Astrocyte of the spinal cord (primary cell): ENCODE data around the gene H1-8.

Experiments used
- DNase-seq: peaks from one replicate; pipeline ENCODE4 v3.0.0; 2011; ENCODE audit warnings: low read depth, low spot score
- H3K4me3 ChIP-seq: 2 replicates; pipeline ENCODE4 v1.5.1; 2011; ENCODE audit warnings: low read depth, mild to moderate bottlenecking, low read length, moderate library complexity
- in situ Hi-C: cut with HindIII; loops from 2 replicates; pipeline ENCODE4 v1.10.0; 2017; ENCODE audit warnings: low sequenced_read_pairs
- TF ChIP-seq, protein P1 (sequence below): IDR thresholded peaks from 2 replicates; pipeline ENCODE4 v1.5.1; 2012; ENCODE audit warnings: low read depth, mild to moderate bottlenecking, low read length, inconsistent platforms

H1-8 gene

DNA sequence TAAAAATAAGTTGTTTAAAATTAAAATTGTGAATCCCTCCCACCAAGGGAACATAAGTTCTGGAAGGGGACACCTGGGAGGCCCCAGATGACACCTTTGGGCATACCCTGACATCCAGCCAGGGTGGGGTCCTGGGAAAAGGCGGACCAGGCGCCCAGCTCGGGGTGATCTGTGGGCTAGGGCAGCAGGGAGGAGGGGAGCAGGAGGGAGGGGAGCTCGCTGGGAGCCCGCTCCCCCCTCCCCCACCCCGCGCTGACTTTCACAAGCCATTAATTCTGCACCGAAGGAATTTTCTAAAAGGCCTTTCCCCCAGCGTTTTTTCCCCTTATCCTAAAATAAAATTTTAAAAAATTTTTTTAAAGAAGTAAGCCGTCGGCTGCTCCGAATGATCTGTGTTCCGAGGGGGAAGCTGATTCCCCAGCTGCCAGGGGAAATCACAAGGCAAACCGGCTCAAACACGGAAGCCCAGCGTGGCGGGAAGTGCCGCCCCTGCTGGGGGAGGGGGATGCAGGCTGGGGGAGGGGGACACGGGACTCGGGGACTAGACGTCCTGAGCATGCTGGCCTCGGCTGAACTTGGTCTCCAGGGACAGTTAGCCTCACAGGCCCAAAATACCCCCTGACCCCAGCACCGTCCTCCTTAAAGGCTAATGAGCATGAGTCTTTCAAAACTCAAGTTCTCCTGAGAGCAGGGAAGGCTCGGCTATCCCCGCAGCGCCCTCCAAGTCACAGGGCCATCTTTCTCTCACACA lies 49.6 kb downstream of the H1-8 start:
- no peak overlapping the region for H3K4me3 ChIP-seq
- in situ Hi-C loops = no loop called here
- DNase-seq = no peak
- TF ChIP-seq, protein P1, sequence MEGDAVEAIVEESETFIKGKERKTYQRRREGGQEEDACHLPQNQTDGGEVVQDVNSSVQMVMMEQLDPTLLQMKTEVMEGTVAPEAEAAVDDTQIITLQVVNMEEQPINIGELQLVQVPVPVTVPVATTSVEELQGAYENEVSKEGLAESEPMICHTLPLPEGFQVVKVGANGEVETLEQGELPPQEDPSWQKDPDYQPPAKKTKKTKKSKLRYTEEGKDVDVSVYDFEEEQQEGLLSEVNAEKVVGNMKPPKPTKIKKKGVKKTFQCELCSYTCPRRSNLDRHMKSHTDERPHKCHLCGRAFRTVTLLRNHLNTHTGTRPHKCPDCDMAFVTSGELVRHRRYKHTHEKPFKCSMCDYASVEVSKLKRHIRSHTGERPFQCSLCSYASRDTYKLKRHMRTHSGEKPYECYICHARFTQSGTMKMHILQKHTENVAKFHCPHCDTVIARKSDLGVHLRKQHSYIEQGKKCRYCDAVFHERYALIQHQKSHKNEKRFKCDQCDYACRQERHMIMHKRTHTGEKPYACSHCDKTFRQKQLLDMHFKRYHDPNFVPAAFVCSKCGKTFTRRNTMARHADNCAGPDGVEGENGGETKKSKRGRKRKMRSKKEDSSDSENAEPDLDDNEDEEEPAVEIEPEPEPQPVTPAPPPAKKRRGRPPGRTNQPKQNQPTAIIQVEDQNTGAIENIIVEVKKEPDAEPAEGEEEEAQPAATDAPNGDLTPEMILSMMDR = no peak

DNA sequence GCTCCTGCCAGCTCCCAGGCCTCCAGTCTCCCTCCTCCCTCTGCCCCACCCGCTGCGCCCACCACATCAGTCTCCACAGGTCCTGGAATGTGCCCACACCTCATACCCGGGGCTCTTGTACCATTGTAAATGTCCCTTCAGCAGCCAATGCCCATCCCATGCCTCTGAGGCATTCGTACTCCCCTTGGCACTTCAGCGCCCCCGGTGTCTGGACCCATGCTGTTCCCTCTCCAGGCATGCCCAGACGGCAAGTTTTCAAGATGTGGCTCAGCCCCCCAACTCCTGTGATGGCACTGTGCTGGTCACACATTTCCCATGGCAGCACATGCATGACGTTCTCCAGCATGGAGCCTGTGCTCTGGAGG lies 50.2 kb downstream of the H1-8 start:
- DNase-seq = no peak
- no peak overlapping the region for H3K4me3 ChIP-seq
- TF ChIP-seq, protein P1 = peak; percentile 10
- in situ Hi-C loops = no loop called here

DNA sequence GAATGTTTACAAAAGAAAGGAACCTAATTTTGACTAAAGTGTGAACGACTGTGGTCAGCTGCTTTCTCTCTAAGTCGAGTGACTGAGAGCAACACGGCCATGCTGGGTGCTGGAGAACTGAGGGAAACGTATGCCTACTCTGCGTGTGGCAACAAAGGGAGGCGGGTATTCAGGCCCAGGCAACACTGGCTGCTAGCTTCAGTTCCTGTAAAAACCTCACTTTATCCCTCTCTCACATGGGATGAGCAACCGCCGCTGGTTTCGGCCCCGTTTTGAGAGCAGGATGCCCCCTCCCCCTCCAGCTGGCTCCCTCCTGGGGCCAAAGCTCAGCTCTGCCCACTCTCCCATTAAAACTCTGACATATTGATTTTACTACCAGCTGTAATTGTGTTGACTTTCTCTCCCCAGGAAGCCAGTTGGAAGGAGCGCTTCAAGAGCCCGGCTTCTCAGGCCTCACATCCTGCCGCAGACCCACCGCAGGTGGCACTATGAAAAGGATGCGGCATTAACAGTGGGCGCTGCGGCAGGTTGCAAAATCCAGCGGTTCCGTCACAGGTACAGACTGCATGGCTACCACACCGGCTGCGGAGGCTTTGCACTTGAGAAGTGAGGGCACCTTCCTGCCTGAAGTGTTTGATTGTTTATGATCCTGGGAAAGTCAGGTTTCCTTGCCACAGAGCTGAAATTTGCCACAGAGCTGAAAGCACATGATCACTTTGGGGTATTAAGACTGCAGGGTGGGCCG lies 50.8 kb downstream of the H1-8 start:
- TF ChIP-seq, protein P1 = no peak
- DNase-seq = no peak
- no peak overlapping the region for H3K4me3 ChIP-seq
- in situ Hi-C loops = no loop called here

DNA sequence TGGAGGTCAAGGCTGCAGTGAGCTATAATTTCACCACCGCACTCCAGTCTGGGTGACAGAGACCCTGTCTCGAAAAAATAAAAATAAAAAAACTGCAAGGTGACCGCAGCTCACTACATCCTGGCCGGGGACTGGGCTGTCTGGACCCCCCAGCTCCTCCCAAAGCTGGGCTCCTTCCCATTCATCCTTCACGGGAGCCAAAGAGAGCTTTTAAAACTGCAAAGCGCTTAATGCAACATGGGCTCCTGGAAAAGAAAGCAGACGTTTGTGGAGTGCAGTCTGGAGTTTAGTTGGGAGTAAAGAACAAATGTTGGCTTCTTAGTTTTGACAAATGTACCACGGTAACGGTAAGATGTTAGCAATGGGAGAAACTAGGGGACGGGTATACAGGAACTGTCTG lies 51.4 kb downstream of the H1-8 start:
- H3K4me3 ChIP-seq = no peak overlapping the region
- in situ Hi-C loops = no loop called here
- TF ChIP-seq, protein P1 = no peak
- DNase-seq = no peak

DNA sequence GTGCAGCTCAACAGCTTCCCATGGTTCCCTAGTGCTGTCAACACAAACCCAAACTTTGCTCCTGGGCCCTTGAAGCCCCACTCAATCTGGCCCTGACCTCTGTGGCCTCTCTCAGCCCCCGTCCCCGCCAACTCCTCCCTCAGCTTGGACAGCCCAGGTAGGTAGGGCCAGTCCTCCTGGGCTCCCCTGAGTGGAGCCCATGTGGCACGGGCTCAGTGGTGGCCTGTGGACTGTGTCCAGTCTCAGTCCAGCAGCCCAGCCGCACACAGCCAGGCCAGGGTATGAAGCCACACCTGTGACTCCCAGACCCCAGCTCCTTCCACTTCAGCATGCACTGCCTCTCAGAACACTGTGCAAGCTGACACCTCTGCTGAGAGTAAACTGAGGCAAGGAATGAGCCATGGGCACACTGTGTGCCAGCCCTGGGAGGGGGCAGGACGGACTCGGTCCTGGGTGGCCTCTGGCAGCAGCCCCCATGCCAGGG lies 52.0 kb downstream of the H1-8 start:
- no peak for DNase-seq
- TF ChIP-seq, protein P1 = no peak
- H3K4me3 ChIP-seq = no peak overlapping the region
- in situ Hi-C loops = no loop called here

DNA sequence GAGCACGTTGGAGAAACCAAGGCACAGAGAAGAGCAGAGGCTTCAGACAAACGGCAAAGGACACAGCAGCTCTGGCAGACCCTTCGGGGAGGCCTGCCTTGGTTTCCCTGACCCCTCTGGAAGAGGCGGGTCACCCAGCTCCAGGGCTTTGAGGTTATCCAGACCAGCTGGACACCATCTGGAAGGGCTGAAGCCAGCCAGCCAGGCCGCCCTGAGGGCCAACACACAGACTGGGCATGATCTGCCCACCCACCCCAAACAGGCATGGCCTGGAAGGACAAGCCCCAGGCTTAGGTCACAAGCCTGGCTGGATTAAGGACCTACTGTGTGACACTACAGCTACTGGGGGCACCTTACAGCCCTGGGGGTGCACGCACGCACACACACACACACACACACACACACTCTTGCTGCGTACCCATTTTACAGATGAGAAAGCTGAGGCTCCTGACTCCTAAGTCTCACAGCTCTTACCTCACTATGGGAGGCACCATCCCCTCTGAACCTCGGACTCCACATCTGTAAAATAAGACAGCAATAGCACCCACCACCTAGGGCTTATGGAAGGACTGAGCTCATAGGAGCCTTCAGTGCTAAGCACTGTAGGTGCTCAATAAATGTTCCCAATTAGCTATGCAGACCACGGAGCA lies 52.7 kb downstream of the H1-8 start:
- no peak for DNase-seq
- in situ Hi-C loops = no loop called here
- no peak overlapping the region for H3K4me3 ChIP-seq
- TF ChIP-seq, protein P1 = no peak
